ENCODE results near the gene PSMB10.
A peak's percentile ranks its signal among the peaks of the same experiment; 100 is the strongest.
"Not testable (repeated sequence)": the region's sequence is repeated elsewhere in the genome, so short reads cannot be mapped to it uniquely, and the experiment has no call there.

PSMB10 gene

GRCh38 chr16:67922740-67923139 lies 13.9 kb downstream of the PSMB10 start:
- peak overlapping the region; percentile 54 for H3K27ac ChIP-seq
- TF ChIP-seq, protein P1, sequence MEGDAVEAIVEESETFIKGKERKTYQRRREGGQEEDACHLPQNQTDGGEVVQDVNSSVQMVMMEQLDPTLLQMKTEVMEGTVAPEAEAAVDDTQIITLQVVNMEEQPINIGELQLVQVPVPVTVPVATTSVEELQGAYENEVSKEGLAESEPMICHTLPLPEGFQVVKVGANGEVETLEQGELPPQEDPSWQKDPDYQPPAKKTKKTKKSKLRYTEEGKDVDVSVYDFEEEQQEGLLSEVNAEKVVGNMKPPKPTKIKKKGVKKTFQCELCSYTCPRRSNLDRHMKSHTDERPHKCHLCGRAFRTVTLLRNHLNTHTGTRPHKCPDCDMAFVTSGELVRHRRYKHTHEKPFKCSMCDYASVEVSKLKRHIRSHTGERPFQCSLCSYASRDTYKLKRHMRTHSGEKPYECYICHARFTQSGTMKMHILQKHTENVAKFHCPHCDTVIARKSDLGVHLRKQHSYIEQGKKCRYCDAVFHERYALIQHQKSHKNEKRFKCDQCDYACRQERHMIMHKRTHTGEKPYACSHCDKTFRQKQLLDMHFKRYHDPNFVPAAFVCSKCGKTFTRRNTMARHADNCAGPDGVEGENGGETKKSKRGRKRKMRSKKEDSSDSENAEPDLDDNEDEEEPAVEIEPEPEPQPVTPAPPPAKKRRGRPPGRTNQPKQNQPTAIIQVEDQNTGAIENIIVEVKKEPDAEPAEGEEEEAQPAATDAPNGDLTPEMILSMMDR (IDR thresholded peaks at IDR 0.05): peak; percentile 26
- no peak for TF ChIP-seq ZFX (IDR thresholded peaks at IDR 0.05; ENCODE audit: borderline replicate concordance)

GRCh38 chr16:67922221-67922620 lies 14.4 kb downstream of the PSMB10 start:
- H3K27ac ChIP-seq: peak overlapping the region; percentile 54

GRCh38 chr16:67919622-67920221 lies 16.9 kb downstream of the PSMB10 start:
- no peak overlapping the region for H3K27ac ChIP-seq
- TF ChIP-seq, protein P1 (IDR thresholded peaks at IDR 0.05): no peak
- no peak for TF ChIP-seq ZFX (IDR thresholded peaks at IDR 0.05; ENCODE audit: borderline replicate concordance)

More at GRCh38 chr16:67922221-67922620, 14.4 kb downstream of the PSMB10 start:
- TF ChIP-seq, protein P1 (IDR thresholded peaks at IDR 0.05): no peak
- no peak for TF ChIP-seq ZFX (IDR thresholded peaks at IDR 0.05; ENCODE audit: borderline replicate concordance)

DNA sequence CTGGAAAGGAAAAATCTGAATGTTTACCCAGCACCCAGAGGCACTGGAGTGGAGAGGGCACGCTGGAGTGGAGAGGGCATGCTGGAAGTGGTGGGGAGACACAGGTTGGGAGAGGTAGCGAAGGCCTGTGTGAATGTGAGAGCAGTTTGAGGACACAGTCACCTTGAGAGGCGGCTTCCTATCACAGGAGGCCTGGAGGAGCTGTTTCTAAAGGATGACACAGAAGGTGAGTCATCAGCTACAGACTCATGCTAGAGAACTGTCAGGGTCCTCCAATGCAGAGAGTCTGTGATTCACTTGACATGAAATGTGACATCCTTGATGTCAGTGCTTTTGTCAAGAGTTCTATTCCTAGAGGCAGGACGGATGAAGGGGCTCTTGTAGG lies 18.8 kb downstream of the PSMB10 start:
- TF ChIP-seq ZFX (IDR thresholded peaks at IDR 0.05; ENCODE audit: borderline replicate concordance): no peak
- TF ChIP-seq, protein P1 (IDR thresholded peaks at IDR 0.05): no peak
- no peak overlapping the region for H3K27ac ChIP-seq

GRCh38 chr16:67917140-67917851 lies 19.4 kb downstream of the PSMB10 start:
- no peak for TF ChIP-seq ZFX (IDR thresholded peaks at IDR 0.05; ENCODE audit: borderline replicate concordance)
- TF ChIP-seq, protein P1 (IDR thresholded peaks at IDR 0.05): no peak
- no peak overlapping the region for H3K27ac ChIP-seq

- TF ChIP-seq, protein P1 (IDR thresholded peaks at IDR 0.05): no peak
- TF ChIP-seq ZFX (IDR thresholded peaks at IDR 0.05; ENCODE audit: borderline replicate concordance): no peak
- no peak overlapping the region for H3K27ac ChIP-seq
These were observed 20.6 kb downstream of the PSMB10 start for GRCh38 chr16:67915831-67916723.

- not testable (repeated sequence) for H3K27ac ChIP-seq
These were observed 21.2 kb downstream of the PSMB10 start for GRCh38 chr16:67915496-67915769.
